Colonic mucosa (tissue), 4 donors: ENCODE measurements around the gene CTU1. TPM values are rescaled to one million over a fixed set of nuclear protein-coding genes. Genes with fewer than 3 reads are reported as not detected.

ENCODE experiments used
- DNase-seq: peaks from one replicate; pipeline ENCODE4 v3.0.0-alpha.2; 2020
- H3K27ac ChIP-seq: fragments of 200-600 bp; one replicate; pipeline ENCODE4 v1.8.0; 2021
- H3K27me3 ChIP-seq: fragments of 200-600 bp; one replicate; pipeline ENCODE4 v1.8.0; 2021
- H3K36me3 ChIP-seq: fragments of 200-600 bp; one replicate; pipeline ENCODE4 v1.8.0; 2021
- H3K4me1 ChIP-seq: fragments of 200-600 bp; one replicate; pipeline ENCODE4 v1.8.0; 2021; ENCODE audit warnings: mild to moderate bottlenecking
- H3K4me3 ChIP-seq: fragments of 200-600 bp; one replicate; pipeline ENCODE4 v1.8.0; 2021
- H3K9ac ChIP-seq, 2 donors: one replicate each; pipeline ENCODE4 v1.7.0; 2013; ENCODE audit warnings: control low read depth in 2 of 2, low read depth in 2 of 2, low read length in 2 of 2
- H3K9me3 ChIP-seq: fragments of 200-600 bp; one replicate; pipeline ENCODE4 v1.8.0; 2021
- intact Hi-C: fragments of 100-400 bp; cut with DNase I; formaldehyde crosslinking; loops from one replicate; pipeline ENCODE4 v1.14.1; 2022
- total RNA-seq, 2 donors: library from RNA; stranded (reverse); fragmentation: NEBNext Ultra II Directional in 1 of 2; extraction: Animal tissue kit (Norgen Biotek cat#: 25700) in 1 of 2; gene quantifications; one replicate each; pipeline ENCODE4 v1.2.1, GENCODE V29; 2021
- TF ChIP-seq, protein P1 (sequence below): fragments of 200-600 bp; IDR thresholded peaks from one replicate; pipeline ENCODE4 v1.8.0; 2022; ENCODE audit warnings: antibody characterized with exemption, mild to moderate bottlenecking
- donor health status: healthy.
- donor health status: DM: no; HTN: no; CAD: no.
- donor health status: DM: no; HTN: no; CAD: no.

The CTU1 gene
- total RNA-seq, 2 donors from 2014 or later, result 6.1 to 11.8 TPM

DNA sequence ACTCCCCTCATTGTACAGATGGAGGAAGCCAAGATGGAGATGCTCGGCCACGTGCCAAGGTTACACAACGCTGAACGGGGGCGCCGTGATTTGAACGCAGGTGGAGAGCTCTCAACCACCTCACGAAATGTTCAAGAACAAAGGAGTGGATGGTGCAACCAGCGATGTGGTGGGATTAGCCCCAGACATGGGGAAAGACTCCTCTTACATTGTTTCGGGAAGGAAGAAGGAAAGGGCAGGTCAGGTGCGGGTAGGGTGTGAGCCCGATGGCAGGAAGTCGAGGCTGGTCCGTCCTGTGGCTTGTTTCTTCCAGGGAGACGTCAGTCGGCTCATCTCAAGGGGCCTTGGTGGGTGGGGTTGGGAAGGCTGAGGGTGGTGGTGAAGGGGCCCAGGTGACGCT lies 18.4 kb downstream of the CTU1 start:
- Histone ChIP-seq H3K4me1 (no peaks in the 10 kb centered on the region), H3K9ac (no peak overlapping the region), H3K27me3 (no peaks in the 10 kb centered on the region), H3K27ac (no peak overlapping the region), H3K4me3 (no peak overlapping the region), H3K36me3 (no peaks in the 10 kb centered on the region), H3K9me3 (no peaks in the 10 kb centered on the region)
- intact Hi-C loops, result loop anchor here (5.0 kb wide), 1 partner anchor 67 kb away; no protein-coding TSS in a partner anchor
- DNase-seq, result no peak
- TF ChIP-seq, protein P1, sequence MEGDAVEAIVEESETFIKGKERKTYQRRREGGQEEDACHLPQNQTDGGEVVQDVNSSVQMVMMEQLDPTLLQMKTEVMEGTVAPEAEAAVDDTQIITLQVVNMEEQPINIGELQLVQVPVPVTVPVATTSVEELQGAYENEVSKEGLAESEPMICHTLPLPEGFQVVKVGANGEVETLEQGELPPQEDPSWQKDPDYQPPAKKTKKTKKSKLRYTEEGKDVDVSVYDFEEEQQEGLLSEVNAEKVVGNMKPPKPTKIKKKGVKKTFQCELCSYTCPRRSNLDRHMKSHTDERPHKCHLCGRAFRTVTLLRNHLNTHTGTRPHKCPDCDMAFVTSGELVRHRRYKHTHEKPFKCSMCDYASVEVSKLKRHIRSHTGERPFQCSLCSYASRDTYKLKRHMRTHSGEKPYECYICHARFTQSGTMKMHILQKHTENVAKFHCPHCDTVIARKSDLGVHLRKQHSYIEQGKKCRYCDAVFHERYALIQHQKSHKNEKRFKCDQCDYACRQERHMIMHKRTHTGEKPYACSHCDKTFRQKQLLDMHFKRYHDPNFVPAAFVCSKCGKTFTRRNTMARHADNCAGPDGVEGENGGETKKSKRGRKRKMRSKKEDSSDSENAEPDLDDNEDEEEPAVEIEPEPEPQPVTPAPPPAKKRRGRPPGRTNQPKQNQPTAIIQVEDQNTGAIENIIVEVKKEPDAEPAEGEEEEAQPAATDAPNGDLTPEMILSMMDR, result no peak

DNA sequence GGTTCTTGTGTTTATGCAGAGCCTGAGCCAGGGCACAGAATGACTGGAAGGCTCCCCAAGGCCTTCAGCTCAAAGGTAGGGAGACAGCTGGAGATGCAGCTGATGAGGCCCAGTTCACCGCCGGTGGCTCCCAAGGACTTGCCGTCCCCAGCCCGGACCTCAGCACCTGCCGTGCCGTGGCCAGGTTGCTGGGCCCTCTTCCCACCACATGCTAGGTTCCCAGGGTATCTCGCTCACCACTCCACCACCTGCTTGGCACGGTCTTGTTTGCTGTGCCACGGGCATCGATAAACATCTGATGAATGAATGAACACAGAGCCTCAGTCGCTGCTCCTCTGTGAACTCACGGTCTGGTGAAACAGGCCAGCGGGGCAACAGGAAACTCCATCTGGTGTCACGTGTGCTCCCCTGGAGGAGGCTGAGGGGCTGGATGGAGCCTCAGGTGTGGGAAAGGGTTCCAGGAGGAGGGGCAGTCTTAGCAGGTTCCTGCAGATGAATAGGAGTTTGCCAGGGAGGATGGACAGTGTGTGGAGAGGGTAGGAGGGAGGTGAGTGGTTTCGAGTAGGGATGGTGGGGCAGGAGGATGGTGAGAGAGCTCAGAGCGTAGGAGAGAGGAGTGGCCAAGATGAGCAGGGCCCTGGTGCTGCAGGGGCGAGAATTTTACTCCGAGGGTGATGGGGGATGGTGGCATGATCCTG lies 21.9 kb downstream of the CTU1 start:
- no peaks in the 10 kb centered on the region for H3K27me3 ChIP-seq
- H3K9me3 ChIP-seq, result no peaks in the 10 kb centered on the region
- H3K27ac ChIP-seq, result no peak overlapping the region
- H3K4me3 ChIP-seq, result no peak overlapping the region
- H3K4me1 ChIP-seq, result no peaks in the 10 kb centered on the region
- intact Hi-C loops, result no loop called here
- no peak overlapping the region for H3K9ac ChIP-seq
- TF ChIP-seq, protein P1, result no peak
- no peaks in the 10 kb centered on the region for H3K36me3 ChIP-seq
- DNase-seq, result no peak

DNA sequence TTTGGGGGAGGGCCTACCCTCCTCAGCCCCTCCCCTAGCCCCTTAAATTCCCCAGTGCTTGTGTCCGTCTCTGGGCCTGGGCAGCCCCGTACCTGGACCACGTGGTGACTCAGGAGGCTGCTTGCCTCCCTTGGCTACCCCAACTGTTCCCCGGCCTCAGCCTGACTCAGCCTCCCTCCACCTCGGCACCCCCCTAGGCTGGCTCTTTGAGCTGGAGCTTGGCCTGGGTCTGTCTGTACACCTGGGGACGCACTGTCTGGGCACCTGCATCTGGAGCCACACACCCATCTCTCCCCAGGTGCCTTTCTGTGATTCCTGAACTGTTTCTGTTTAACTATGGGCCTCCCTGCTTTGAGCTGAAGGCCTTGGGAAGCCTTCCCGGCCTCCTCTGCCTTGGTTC lies 23.7 kb downstream of the CTU1 start:
- H3K27me3 ChIP-seq, result no peaks in the 10 kb centered on the region
- no peaks in the 10 kb centered on the region for H3K36me3 ChIP-seq
- H3K4me3 ChIP-seq, result no peak overlapping the region
- H3K4me1 ChIP-seq, result no peaks in the 10 kb centered on the region
- H3K27ac ChIP-seq, result no peak overlapping the region
- no peak overlapping the region for H3K9ac ChIP-seq
- intact Hi-C loops, result no loop called here
- TF ChIP-seq, protein P1, result no peak
- no peaks in the 10 kb centered on the region for H3K9me3 ChIP-seq
- no peak for DNase-seq

- TF ChIP-seq, protein P1, result no peak
- intact Hi-C loops, result no loop called here
- Histone ChIP-seq H3K36me3 (no peaks in the 10 kb centered on the region), H3K4me1 (no peaks in the 10 kb centered on the region), H3K27ac (no peak overlapping the region), H3K9ac (no peak overlapping the region), H3K9me3 (no peaks in the 10 kb centered on the region), H3K4me3 (no peak overlapping the region), H3K27me3 (no peaks in the 10 kb centered on the region)
- DNase-seq, result no peak
Observed at GRCh38 chr19:51083783-51084182, 24.4 kb downstream of the CTU1 start.

DNA sequence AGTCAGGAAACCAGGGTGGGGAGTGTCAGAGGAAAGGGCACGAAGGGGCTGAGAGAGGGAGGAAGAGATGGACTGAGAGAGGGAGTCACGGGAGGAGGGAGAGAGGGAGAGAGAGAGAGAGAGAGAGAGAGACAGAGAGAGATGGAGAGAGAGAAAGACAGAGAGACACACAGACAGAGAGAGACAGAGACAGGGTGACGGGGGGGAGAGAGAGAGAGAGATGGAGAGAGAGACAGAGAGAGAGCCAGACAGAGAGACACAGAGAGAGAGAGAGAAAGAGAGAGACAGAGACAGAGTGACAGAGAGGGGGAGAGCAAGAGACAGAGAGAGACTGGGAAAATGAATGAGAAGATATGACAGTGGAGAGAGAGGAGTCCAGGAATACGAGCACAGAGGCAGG lies 25.0 kb downstream of the CTU1 start:
- TF ChIP-seq, protein P1, result no peak
- Histone ChIP-seq H3K9me3 (no peaks in the 10 kb centered on the region), H3K27ac (no peak overlapping the region), H3K9ac (no peak overlapping the region), H3K4me1 (no peaks in the 10 kb centered on the region), H3K36me3 (no peaks in the 10 kb centered on the region), H3K27me3 (no peaks in the 10 kb centered on the region), H3K4me3 (no peak overlapping the region)
- intact Hi-C loops, result no loop called here
- DNase-seq, result no peak
